Activated CD4-positive, CD25-positive, alpha-beta regulatory T cell treated with anti-CD3 and anti-CD28 coated beads, Interleukin-2, amount 50 U/mL, for 72 hours (primary cell): Measurements from ENCODE around the gene DDB1.

Experiments used
- DNase-seq: peaks from one replicate; pipeline ENCODE4 v3.0.0; 2021

Gene DDB1

GRCh38 chr11:61334434-61335354, 1.8 kb upstream of the DDB1 start:
- DNase-seq: no peak

GRCh38 chr11:61333550-61334433, 887 bp upstream of the DDB1 start:
- no peak for DNase-seq

- DNase-seq: no peak
Measured at GRCh38 chr11:61332281-61332796, 566 bp downstream of the DDB1 start.

- DNase-seq: no peak
Measured at GRCh38 chr11:61331651-61332050, 1.3 kb downstream of the DDB1 start.

GRCh38 chr11:61329871-61330270, 3.0 kb downstream of the DDB1 start:
- DNase-seq: no peak

GRCh38 chr11:61328351-61328750, 4.6 kb downstream of the DDB1 start:
- DNase-seq: no peak

- DNase-seq: no peak
Measured at GRCh38 chr11:61327669-61328071, 5.2 kb downstream of the DDB1 start.

GRCh38 chr11:61325649-61326414, 7.1 kb downstream of the DDB1 start:
- no peak for DNase-seq

- no peak for DNase-seq
Measured at GRCh38 chr11:61315260-61315659, 17.6 kb downstream of the DDB1 start.

GRCh38 chr11:61310749-61311148, 22.2 kb downstream of the DDB1 start:
- DNase-seq: no peak

- DNase-seq: no peak
Measured at GRCh38 chr11:61309739-61310138, 23.2 kb downstream of the DDB1 start.

GRCh38 chr11:61309141-61309540, 23.8 kb downstream of the DDB1 start:
- no peak for DNase-seq

GRCh38 chr11:61307354-61307753, 25.6 kb downstream of the DDB1 start:
- no peak for DNase-seq

- no peak for DNase-seq
Measured at GRCh38 chr11:61306221-61306620, 26.7 kb downstream of the DDB1 start.

GRCh38 chr11:61305417-61305816, 27.5 kb downstream of the DDB1 start:
- DNase-seq: no peak

GRCh38 chr11:61303725-61304124, 29.2 kb downstream of the DDB1 start:
- no peak for DNase-seq

- no peak for DNase-seq
Measured at GRCh38 chr11:61302550-61302949, 30.4 kb downstream of the DDB1 start.

- DNase-seq: no peak
Measured at GRCh38 chr11:61298663-61299244, 34.2 kb downstream of the DDB1 start.

- DNase-seq: no peak
Measured at GRCh38 chr11:61297746-61298145, 35.2 kb downstream of the DDB1 start.

GRCh38 chr11:61297341-61297740, 35.6 kb downstream of the DDB1 start:
- no peak for DNase-seq

- DNase-seq: no peak
Measured at GRCh38 chr11:61295596-61295926, 37.3 kb downstream of the DDB1 start.
